GM23338 (cell line): ENCODE measurements around the gene OSER1. TPM values are rescaled to one million over a fixed set of nuclear protein-coding genes. Genes with fewer than 3 reads are reported as not detected.

ENCODE experiments used
- ATAC-seq: fragments of 200-7000 bp; cut with Tn5 transposase; 3 replicates; pipeline ENCODE4 v1.9.1; 2020
- DNase-seq: peaks from one replicate; pipeline ENCODE4 v3.0.0-alpha.2; 2015; ENCODE audit warnings: low spot score
- H2AFZ ChIP-seq: fragments of 200-600 bp; sonication (generic); 2 replicates; pipeline ENCODE4 v1.8.0; 2016; ENCODE audit warnings: antibody characterized with exemption, mild to moderate bottlenecking, moderate library complexity
- H3F3A ChIP-seq: fragments of 200-600 bp; sonication (generic); replicated peaks from 2 replicates; pipeline ENCODE4 v1.8.0; 2017; ENCODE audit warnings: antibody characterized with exemption, mixed run types, low read depth
- H3K27ac ChIP-seq: fragments of 200-600 bp; sonication (generic); 2 replicates; pipeline ENCODE4 v1.6.1; 2016; ENCODE audit warnings: low read depth
- H3K27me3 ChIP-seq: fragments of 200-600 bp; sonication (generic); 2 replicates; pipeline ENCODE4 v1.8.0; 2016; ENCODE audit warnings: mild to moderate bottlenecking, mixed run types, moderate library complexity; ENCODE audit not compliant: insufficient read depth
- H3K36me3 ChIP-seq: fragments of 200-600 bp; sonication (generic); 2 replicates; pipeline ENCODE4 v1.8.0; 2016; ENCODE audit warnings: mild to moderate bottlenecking; ENCODE audit not compliant: insufficient read depth
- H3K4me1 ChIP-seq: fragments of 200-600 bp; sonication (generic); 2 replicates; pipeline ENCODE4 v1.8.0; 2016; ENCODE audit warnings: mild to moderate bottlenecking, moderate library complexity; ENCODE audit not compliant: insufficient read depth
- H3K4me2 ChIP-seq: fragments of 200-600 bp; sonication (generic); 2 replicates; pipeline ENCODE4 v1.7.1; 2017; ENCODE audit warnings: mixed run types
- H3K4me3 ChIP-seq: fragments of 200-600 bp; sonication (generic); 2 replicates; pipeline ENCODE4 v1.6.1; 2016; ENCODE audit warnings: mixed run types
- H3K79me2 ChIP-seq: fragments of 200-600 bp; sonication (generic); replicated peaks from 2 replicates; pipeline ENCODE4 v1.8.0; 2017; ENCODE audit warnings: mild to moderate bottlenecking; ENCODE audit not compliant: insufficient read depth
- H3K9me2 ChIP-seq: fragments of 200-600 bp; sonication (generic); 2 replicates; pipeline ENCODE4 v1.8.0; 2017; ENCODE audit not compliant: insufficient read depth
- H4K20me1 ChIP-seq: fragments of 200-600 bp; sonication (generic); replicated peaks from 2 replicates; pipeline ENCODE4 v1.8.0; 2017; ENCODE audit warnings: mild to moderate bottlenecking; ENCODE audit not compliant: insufficient read depth
- H3K27ac Mint-ChIP-seq: 2 replicates; pipeline ENCODE4 v1.8.0; 2020; ENCODE audit warnings: inconsistent platforms, mild to moderate bottlenecking, moderate library complexity, mixed read lengths
- H3K27me3 Mint-ChIP-seq: 3 replicates; pipeline ENCODE4 v1.8.0; 2022; ENCODE audit warnings: low read depth, mild to moderate bottlenecking, moderate library complexity, mixed read lengths, inconsistent platforms; ENCODE audit not compliant: insufficient read depth, poor library complexity
- H3K36me3 Mint-ChIP-seq: 3 replicates; pipeline ENCODE4 v1.8.0; 2021; ENCODE audit warnings: low read depth, mild to moderate bottlenecking, inconsistent platforms, moderate library complexity, mixed read lengths
- H3K4me1 Mint-ChIP-seq: 3 replicates; pipeline ENCODE4 v1.8.0; 2020; ENCODE audit warnings: mild to moderate bottlenecking, inconsistent platforms, mixed read lengths
- H3K4me3 Mint-ChIP-seq: 3 replicates; pipeline ENCODE4 v1.8.0; 2021; ENCODE audit warnings: moderate library complexity, mild to moderate bottlenecking, inconsistent platforms, mixed read lengths
- H3K9me3 Mint-ChIP-seq: 3 replicates; pipeline ENCODE4 v1.8.0; 2020; ENCODE audit warnings: moderate library complexity, mild to moderate bottlenecking, inconsistent platforms, mixed read lengths
- CREB1 ChIP-seq: fragments of 250-450 bp; sonication (Bioruptor Pico); IDR thresholded peaks from 2 replicates; pipeline ENCODE4 v1.5.0; 2020; ENCODE audit warnings: low read depth, mild to moderate bottlenecking, moderate library complexity
- EZH2 ChIP-seq: fragments of 200-600 bp; sonication (generic); IDR thresholded peaks from one replicate; pipeline ENCODE4 v1.8.0; 2017; ENCODE audit warnings: antibody characterized with exemption, mild to moderate bottlenecking, low read depth; ENCODE audit not compliant: unreplicated experiment
- EZH2phosphoT487 ChIP-seq: fragments of 200-600 bp; sonication (generic); IDR thresholded peaks from one replicate; pipeline ENCODE4 v1.8.1; 2018; ENCODE audit warnings: antibody characterized with exemption; ENCODE audit not compliant: unreplicated experiment
- JUNB ChIP-seq: IDR thresholded peaks from one replicate; pipeline ENCODE4 v1.6.1; 2016; ENCODE audit warnings: antibody characterized with exemption; ENCODE audit not compliant: unreplicated experiment
- NANOG ChIP-seq: IDR thresholded peaks from 2 replicates; pipeline ENCODE4 v1.6.1; 2016; ENCODE audit warnings: antibody characterized with exemption, borderline replicate concordance
- POLR2AphosphoS5 ChIP-seq: IDR thresholded peaks from 2 replicates; pipeline ENCODE4 v1.6.1; 2016; ENCODE audit warnings: antibody characterized with exemption, low read depth
- STAT1 ChIP-seq: IDR thresholded peaks from one replicate; pipeline ENCODE4 v1.6.1; 2016; ENCODE audit warnings: antibody characterized with exemption; ENCODE audit not compliant: unreplicated experiment
- ZNF114 ChIP-seq: fragments of 250-450 bp; sonication (Bioruptor Pico); IDR thresholded peaks from 2 replicates; pipeline ENCODE4 v1.5.0; 2020; ENCODE audit warnings: mild to moderate bottlenecking, moderate library complexity
- ZNF331 ChIP-seq: fragments of 250-450 bp; sonication (Bioruptor Pico); IDR thresholded peaks from 2 replicates; pipeline ENCODE4 v1.5.0; 2020; ENCODE audit warnings: low read depth, mild to moderate bottlenecking, moderate library complexity
- polyA plus RNA-seq: library from polyadenylated mRNA; unstranded; fragments of >200 nt; fragmentation: Nextera tagmentation; extraction: Ambion mirVana; gene quantifications from 2 replicates; pipeline ENCODE4 v1.2.1, GENCODE V29; 2016
- total RNA-seq: library from RNA; depleted of rRNA; stranded (reverse); fragments of >200 nt; shearing (Covaris generic); gene quantifications from 2 replicates; pipeline ENCODE4 v1.2.3, GENCODE V29; 2014
- TF ChIP-seq, protein P1 (sequence below): IDR thresholded peaks from one replicate; pipeline ENCODE4 v1.6.1; 2018; ENCODE audit warnings: antibody characterized with exemption; ENCODE audit not compliant: unreplicated experiment
- TF ChIP-seq, protein P2 (sequence below): fragments of 250-450 bp; sonication (Bioruptor Pico); IDR thresholded peaks from 2 replicates; pipeline ENCODE4 v1.5.0; 2020; ENCODE audit warnings: mild to moderate bottlenecking, moderate library complexity
- TF ChIP-seq, protein P3 (sequence below): IDR thresholded peaks from 2 replicates; pipeline ENCODE4 v1.6.1; 2016; ENCODE audit warnings: antibody characterized with exemption

Gene OSER1
- total and polyA plus RNA-seq, 2 experiments from 2014 or later, result 25.2 to 31.1 TPM

GRCh38 chr20:44219170-44219730 is 8.7 kb upstream of the OSER1 start:
- Histone ChIP-seq H3K36me3 (no peaks in the 10 kb centered on the region), H3K4me3 (no peak overlapping the region), H3K4me1 (no peaks in the 10 kb centered on the region), H2AFZ (no peak overlapping the region), H3K9me2 (no peaks in the 10 kb centered on the region), H3K27me3 (no peaks in the 10 kb centered on the region), H3K27ac (peak overlapping the region; percentile 39; the same call in 1 of the 2 replicates), H3K4me2 (no peak overlapping the region), H4K20me1 (peaks cover 4% of the 10 kb centered on the region; the same call in 1 of the 2 replicates), H3F3A (no peaks in the 10 kb centered on the region), H3K79me2 (no peaks in the 10 kb centered on the region)
- Mint-ChIP-seq H3K27ac (peak overlapping the region; percentile 25; the same call in 1 of the 2 replicates), H3K4me1 (peaks cover 30% of the 10 kb centered on the region), H3K36me3 (no peaks in the 10 kb centered on the region), H3K27me3 (peaks cover 9% of the 10 kb centered on the region), H3K4me3 (no peak overlapping the region), H3K9me3 (no peaks in the 10 kb centered on the region)
- TF ChIP-seq POLR2AphosphoS5 (no peak), NANOG (no peak), EZH2phosphoT487 (no peak), EZH2 (no peak), CREB1 (no peak), ZNF114 (CRISPR knock-in tag) (no peak), JUNB (no peak), ZNF331 (CRISPR knock-in tag) (no peak), STAT1 (no peak)
- TF ChIP-seq, protein P1, sequence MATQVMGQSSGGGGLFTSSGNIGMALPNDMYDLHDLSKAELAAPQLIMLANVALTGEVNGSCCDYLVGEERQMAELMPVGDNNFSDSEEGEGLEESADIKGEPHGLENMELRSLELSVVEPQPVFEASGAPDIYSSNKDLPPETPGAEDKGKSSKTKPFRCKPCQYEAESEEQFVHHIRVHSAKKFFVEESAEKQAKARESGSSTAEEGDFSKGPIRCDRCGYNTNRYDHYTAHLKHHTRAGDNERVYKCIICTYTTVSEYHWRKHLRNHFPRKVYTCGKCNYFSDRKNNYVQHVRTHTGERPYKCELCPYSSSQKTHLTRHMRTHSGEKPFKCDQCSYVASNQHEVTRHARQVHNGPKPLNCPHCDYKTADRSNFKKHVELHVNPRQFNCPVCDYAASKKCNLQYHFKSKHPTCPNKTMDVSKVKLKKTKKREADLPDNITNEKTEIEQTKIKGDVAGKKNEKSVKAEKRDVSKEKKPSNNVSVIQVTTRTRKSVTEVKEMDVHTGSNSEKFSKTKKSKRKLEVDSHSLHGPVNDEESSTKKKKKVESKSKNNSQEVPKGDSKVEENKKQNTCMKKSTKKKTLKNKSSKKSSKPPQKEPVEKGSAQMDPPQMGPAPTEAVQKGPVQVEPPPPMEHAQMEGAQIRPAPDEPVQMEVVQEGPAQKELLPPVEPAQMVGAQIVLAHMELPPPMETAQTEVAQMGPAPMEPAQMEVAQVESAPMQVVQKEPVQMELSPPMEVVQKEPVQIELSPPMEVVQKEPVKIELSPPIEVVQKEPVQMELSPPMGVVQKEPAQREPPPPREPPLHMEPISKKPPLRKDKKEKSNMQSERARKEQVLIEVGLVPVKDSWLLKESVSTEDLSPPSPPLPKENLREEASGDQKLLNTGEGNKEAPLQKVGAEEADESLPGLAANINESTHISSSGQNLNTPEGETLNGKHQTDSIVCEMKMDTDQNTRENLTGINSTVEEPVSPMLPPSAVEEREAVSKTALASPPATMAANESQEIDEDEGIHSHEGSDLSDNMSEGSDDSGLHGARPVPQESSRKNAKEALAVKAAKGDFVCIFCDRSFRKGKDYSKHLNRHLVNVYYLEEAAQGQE, result no peak
- TF ChIP-seq, protein P2, sequence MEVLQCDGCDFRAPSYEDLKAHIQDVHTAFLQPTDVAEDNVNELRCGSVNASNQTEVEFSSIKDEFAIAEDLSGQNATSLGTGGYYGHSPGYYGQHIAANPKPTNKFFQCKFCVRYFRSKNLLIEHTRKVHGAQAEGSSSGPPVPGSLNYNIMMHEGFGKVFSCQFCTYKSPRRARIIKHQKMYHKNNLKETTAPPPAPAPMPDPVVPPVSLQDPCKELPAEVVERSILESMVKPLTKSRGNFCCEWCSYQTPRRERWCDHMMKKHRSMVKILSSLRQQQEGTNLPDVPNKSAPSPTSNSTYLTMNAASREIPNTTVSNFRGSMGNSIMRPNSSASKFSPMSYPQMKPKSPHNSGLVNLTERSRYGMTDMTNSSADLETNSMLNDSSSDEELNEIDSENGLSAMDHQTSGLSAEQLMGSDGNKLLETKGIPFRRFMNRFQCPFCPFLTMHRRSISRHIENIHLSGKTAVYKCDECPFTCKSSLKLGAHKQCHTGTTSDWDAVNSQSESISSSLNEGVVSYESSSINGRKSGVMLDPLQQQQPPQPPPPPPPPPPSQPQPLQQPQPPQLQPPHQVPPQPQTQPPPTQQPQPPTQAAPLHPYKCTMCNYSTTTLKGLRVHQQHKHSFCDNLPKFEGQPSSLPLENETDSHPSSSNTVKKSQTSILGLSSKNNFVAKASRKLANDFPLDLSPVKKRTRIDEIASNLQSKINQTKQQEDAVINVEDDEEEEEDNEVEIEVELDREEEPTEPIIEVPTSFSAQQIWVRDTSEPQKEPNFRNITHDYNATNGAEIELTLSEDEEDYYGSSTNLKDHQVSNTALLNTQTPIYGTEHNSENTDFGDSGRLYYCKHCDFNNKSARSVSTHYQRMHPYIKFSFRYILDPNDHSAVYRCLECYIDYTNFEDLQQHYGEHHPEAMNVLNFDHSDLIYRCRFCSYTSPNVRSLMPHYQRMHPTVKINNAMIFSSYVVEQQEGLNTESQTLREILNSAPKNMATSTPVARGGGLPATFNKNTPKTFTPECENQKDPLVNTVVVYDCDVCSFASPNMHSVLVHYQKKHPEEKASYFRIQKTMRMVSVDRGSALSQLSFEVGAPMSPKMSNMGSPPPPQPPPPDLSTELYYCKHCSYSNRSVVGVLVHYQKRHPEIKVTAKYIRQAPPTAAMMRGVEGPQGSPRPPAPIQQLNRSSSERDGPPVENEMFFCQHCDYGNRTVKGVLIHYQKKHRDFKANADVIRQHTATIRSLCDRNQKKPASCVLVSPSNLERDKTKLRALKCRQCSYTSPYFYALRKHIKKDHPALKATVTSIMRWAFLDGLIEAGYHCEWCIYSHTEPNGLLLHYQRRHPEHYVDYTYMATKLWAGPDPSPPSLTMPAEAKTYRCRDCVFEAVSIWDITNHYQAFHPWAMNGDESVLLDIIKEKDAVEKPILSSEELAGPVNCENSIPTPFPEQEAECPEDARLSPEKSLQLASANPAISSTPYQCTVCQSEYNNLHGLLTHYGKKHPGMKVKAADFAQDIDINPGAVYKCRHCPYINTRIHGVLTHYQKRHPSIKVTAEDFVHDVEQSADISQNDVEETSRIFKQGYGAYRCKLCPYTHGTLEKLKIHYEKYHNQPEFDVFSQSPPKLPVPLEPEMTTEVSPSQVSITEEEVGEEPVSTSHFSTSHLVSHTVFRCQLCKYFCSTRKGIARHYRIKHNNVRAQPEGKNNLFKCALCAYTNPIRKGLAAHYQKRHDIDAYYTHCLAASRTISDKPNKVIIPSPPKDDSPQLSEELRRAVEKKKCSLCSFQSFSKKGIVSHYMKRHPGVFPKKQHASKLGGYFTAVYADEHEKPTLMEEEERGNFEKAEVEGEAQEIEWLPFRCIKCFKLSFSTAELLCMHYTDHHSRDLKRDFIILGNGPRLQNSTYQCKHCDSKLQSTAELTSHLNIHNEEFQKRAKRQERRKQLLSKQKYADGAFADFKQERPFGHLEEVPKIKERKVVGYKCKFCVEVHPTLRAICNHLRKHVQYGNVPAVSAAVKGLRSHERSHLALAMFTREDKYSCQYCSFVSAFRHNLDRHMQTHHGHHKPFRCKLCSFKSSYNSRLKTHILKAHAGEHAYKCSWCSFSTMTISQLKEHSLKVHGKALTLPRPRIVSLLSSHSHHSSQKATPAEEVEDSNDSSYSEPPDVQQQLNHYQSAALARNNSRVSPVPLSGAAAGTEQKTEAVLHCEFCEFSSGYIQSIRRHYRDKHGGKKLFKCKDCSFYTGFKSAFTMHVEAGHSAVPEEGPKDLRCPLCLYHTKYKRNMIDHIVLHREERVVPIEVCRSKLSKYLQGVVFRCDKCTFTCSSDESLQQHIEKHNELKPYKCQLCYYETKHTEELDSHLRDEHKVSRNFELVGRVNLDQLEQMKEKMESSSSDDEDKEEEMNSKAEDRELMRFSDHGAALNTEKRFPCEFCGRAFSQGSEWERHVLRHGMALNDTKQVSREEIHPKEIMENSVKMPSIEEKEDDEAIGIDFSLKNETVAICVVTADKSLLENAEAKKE (CRISPR knock-in tag), result no peak
- TF ChIP-seq, protein P3, sequence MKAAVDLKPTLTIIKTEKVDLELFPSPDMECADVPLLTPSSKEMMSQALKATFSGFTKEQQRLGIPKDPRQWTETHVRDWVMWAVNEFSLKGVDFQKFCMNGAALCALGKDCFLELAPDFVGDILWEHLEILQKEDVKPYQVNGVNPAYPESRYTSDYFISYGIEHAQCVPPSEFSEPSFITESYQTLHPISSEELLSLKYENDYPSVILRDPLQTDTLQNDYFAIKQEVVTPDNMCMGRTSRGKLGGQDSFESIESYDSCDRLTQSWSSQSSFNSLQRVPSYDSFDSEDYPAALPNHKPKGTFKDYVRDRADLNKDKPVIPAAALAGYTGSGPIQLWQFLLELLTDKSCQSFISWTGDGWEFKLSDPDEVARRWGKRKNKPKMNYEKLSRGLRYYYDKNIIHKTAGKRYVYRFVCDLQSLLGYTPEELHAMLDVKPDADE, result no peak
- DNase-seq (no peak), ATAC-seq (no peak)
